Activated naive CD4-positive, alpha-beta T cell treated with anti-CD3 and anti-CD28 coated beads for 36 hours (primary cell): Measurements from ENCODE around the gene TSPAN14. TPM values are rescaled to one million over a fixed set of nuclear protein-coding genes. Genes with fewer than 3 reads are reported as not detected.
"Not testable (repeated sequence)": the region's sequence is repeated elsewhere in the genome, so short reads cannot be mapped to it uniquely, and the experiment has no call there.

Experiments
- CTCF ChIA-PET: fragments of 350-600 bp; sonication (Branson Sonifier 250); formaldehyde crosslinking; loops from one replicate; lab custom pipeline; 2021; ENCODE audit warnings: antibody characterized with exemption; lab: Charles Lee
- DNase-seq: peaks from one replicate; pipeline ENCODE4 v3.0.0-alpha.2; 2020
- H3K27ac Mint-ChIP-seq: one replicate; pipeline ENCODE4 v1.8.0; 2021; ENCODE audit warnings: mild to moderate bottlenecking, mixed read lengths
- H3K27me3 Mint-ChIP-seq: one replicate; pipeline ENCODE4 v1.8.0; 2021; ENCODE audit warnings: low read depth, mixed read lengths
- H3K36me3 Mint-ChIP-seq: one replicate; pipeline ENCODE4 v1.8.0; 2021; ENCODE audit warnings: low read depth, mixed read lengths
- H3K4me1 Mint-ChIP-seq: one replicate; pipeline ENCODE4 v1.8.0; 2021; ENCODE audit warnings: low read depth, mixed read lengths
- H3K4me3 Mint-ChIP-seq: one replicate; pipeline ENCODE4 v1.8.0; 2021; ENCODE audit warnings: mild to moderate bottlenecking, moderate library complexity, mixed read lengths
- H3K9me3 Mint-ChIP-seq: one replicate; pipeline ENCODE4 v1.8.0; 2021; ENCODE audit warnings: mixed read lengths
- intact Hi-C: fragments of 100-400 bp; cut with micrococcal nuclease; formaldehyde crosslinking; loops from one replicate; pipeline ENCODE4 v1.15.1; 2023
- total RNA-seq, 2 experiments: library from RNA; stranded (reverse); gene quantifications; one replicate each; pipeline ENCODE4 v1.2.3, GENCODE V29; 2021

Gene TSPAN14
- total RNA-seq, 2 experiments from 2014 or later = 33.5 to 35.5 TPM

- H3K27me3 Mint-ChIP-seq = no peaks in the 10 kb centered on the region
Observed at GRCh38 chr10:80474941-80475340, 20.8 kb downstream of the TSPAN14 start.

DNA sequence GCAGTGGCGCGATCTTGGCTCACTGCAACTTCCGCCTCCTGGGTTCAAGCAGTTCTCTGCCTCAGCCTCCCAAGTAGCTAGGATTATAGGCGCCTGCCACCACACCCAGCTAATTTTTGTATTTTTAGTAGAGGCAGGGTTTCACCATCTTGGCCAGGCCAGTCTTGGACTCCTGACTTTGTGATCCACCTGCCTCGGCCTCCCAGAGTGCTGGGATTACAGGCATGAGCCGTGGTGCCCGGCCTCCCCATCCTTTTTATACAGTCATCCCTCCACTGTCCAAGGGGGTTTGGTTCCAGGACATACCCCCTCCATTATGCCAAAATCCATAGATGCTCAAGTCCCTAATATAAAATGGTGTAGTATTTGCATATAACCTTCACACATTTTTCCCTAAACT lies 21.5 kb downstream of the TSPAN14 start:
- Mint-ChIP-seq H3K9me3 (peaks cover 11% of the 10 kb centered on the region), H3K27ac (peak overlapping the region; percentile 56), H3K4me1 (peaks cover 77% of the 10 kb centered on the region), H3K36me3 (peaks cover 35% of the 10 kb centered on the region)
- DNase-seq = peak; percentile 1
- intact Hi-C loops = loop anchor here (10.0 kb wide), 1 partner anchor 1141 kb away; no protein-coding TSS in a partner anchor
- not testable (repeated sequence) for H3K4me3 Mint-ChIP-seq, H3K27me3 Mint-ChIP-seq
- CTCF ChIA-PET = interaction anchor here (0.7 to 13.9 kb wide), 6 partner anchors 8 to 54 kb away, joined by 3 to 237 read pairs (median 4); no protein-coding TSS in a partner anchor

More at GRCh38 chr10:80474941-80475340, 20.8 kb downstream of the TSPAN14 start:
- H3K4me3 Mint-ChIP-seq = no peak overlapping the region
- CTCF ChIA-PET = interaction anchor here (0.7 to 13.9 kb wide), 5 partner anchors 10 to 26 kb away, joined by 3 to 237 read pairs (median 5); no protein-coding TSS in a partner anchor
- peaks cover 8% of the 10 kb centered on the region for H3K9me3 Mint-ChIP-seq
- intact Hi-C loops = loop anchor here (10.0 kb wide), 1 partner anchor 1140 kb away; no protein-coding TSS in a partner anchor
- peaks cover 31% of the 10 kb centered on the region for H3K36me3 Mint-ChIP-seq
- peaks cover 78% of the 10 kb centered on the region for H3K4me1 Mint-ChIP-seq
- H3K27ac Mint-ChIP-seq = peak overlapping the region; percentile 98
- DNase-seq = no peak

- Mint-ChIP-seq H3K4me1 (peaks cover 76% of the 10 kb centered on the region), H3K36me3 (peaks cover 30% of the 10 kb centered on the region), H3K4me3 (no peak overlapping the region), H3K27ac (peak overlapping the region; percentile 88), H3K27me3 (no peaks in the 10 kb centered on the region), H3K9me3 (peaks cover 11% of the 10 kb centered on the region)
- intact Hi-C loops = loop anchor here (10.0 kb wide), 1 partner anchor 1142 kb away; no protein-coding TSS in a partner anchor
- no peak for DNase-seq
- CTCF ChIA-PET = interaction anchor here (1.1 to 1.5 kb wide), 3 partner anchors 8 to 21 kb away, joined by 3 to 5 read pairs (median 3); no protein-coding TSS in a partner anchor
Observed at GRCh38 chr10:80476685-80477084, 22.6 kb downstream of the TSPAN14 start.

DNA sequence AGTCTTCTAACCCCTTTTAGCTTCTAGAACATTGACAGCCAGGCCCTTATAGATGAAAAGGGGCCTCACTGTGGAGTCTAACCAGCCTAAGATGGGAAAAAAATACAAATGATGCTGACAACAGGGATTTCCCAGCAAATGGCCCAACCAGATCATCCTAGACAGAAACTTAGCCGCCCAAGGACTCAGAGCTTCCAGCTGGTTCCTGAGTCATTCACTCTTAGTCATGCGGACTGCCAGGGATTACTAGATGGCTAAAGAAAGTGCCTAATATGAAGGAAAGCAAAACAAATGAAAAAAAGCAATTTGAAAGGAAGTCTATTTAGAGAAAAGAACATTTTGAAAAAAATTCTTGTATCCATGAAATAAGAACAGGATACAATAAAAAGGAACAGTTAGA lies 23.7 kb downstream of the TSPAN14 start:
- Mint-ChIP-seq H3K27ac (peak overlapping the region; percentile 88), H3K4me1 (peaks cover 73% of the 10 kb centered on the region), H3K4me3 (no peak overlapping the region), H3K9me3 (peaks cover 11% of the 10 kb centered on the region), H3K27me3 (no peaks in the 10 kb centered on the region), H3K36me3 (peaks cover 30% of the 10 kb centered on the region)
- DNase-seq = peak; percentile 58
- CTCF ChIA-PET = interaction anchor here (0.9 to 1.8 kb wide), 5 partner anchors 9 to 34 kb away, joined by 3 to 5 read pairs (median 4); no protein-coding TSS in a partner anchor
- intact Hi-C loops = loop anchor here (10.0 kb wide), 1 partner anchor 1143 kb away; no protein-coding TSS in a partner anchor

GRCh38 chr10:80480373-80480772 lies 26.3 kb downstream of the TSPAN14 start:
- H3K27me3 Mint-ChIP-seq, H3K4me3 Mint-ChIP-seq, intact Hi-C loops, DNase-seq, CTCF ChIA-PET: not testable (repeated sequence)
- Mint-ChIP-seq H3K27ac (peak overlapping the region; percentile 63), H3K9me3 (peaks cover 11% of the 10 kb centered on the region), H3K36me3 (peaks cover 27% of the 10 kb centered on the region), H3K4me1 (peaks cover 74% of the 10 kb centered on the region)

DNA sequence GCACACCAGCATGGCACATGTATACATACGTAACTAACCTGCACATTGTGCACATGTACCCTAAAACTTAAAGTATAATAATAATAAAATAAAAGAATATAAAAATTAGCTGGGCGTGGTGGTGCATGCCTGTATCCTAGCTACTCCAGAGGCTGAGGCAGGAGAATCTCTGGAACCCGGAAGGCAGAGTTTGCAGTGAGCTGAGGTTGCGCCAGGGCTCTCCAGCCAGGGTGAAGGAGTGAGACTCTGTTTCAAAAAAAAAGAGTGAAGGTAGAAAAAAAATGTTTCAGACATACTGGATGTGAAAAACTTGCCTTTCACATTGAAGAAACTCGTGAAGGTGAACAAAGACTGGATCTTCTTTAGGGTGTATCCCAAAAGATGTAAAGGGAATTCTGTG lies 26.7 kb downstream of the TSPAN14 start:
- H3K27me3 Mint-ChIP-seq = no peaks in the 10 kb centered on the region
- peaks cover 11% of the 10 kb centered on the region for H3K9me3 Mint-ChIP-seq
- intact Hi-C loops = no loop called here
- no peak overlapping the region for H3K4me3 Mint-ChIP-seq
- peak overlapping the region; percentile 67 for H3K27ac Mint-ChIP-seq
- no peak for DNase-seq
- H3K4me1 Mint-ChIP-seq = peaks cover 77% of the 10 kb centered on the region
- H3K36me3 Mint-ChIP-seq = peaks cover 27% of the 10 kb centered on the region
- CTCF ChIA-PET = interaction anchor here (1.4 kb wide), 1 partner anchor 73 kb away, joined by 3 read pairs; the partner anchor contains the start of gene PRXL2A

DNA sequence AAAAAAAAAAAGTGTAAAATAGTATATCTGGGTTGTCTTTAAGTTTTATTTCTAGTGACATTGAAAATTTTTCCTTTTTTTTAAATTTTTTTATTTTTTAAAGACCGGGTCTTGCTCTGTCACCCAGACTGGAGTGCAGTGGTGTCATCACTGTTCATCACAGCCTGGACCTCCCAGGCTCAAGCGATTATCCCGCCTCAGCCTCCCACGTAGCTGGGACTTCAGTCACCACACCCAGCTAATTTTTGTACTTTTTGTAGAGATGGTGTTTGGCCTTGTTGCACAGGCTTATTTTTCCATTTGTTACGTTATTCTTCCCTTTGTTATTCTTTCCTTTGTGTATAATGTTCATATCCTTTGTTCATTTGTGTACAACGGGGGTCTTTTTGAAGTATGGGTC lies 30.1 kb downstream of the TSPAN14 start:
- no peaks in the 10 kb centered on the region for H3K27me3 Mint-ChIP-seq
- intact Hi-C loops = no loop called here
- peak overlapping the region; percentile 13 for H3K4me3 Mint-ChIP-seq
- DNase-seq = no peak
- CTCF ChIA-PET = interaction anchor here (0.5 to 11.2 kb wide), 7 partner anchors 9 to 25 kb away, joined by 3 to 165 read pairs (median 4); no protein-coding TSS in a partner anchor
- peak overlapping the region; percentile 91 for H3K27ac Mint-ChIP-seq
- peaks cover 9% of the 10 kb centered on the region for H3K36me3 Mint-ChIP-seq
- peaks cover 87% of the 10 kb centered on the region for H3K4me1 Mint-ChIP-seq
- peaks cover 5% of the 10 kb centered on the region for H3K9me3 Mint-ChIP-seq

GRCh38 chr10:80484676-80485075 lies 30.6 kb downstream of the TSPAN14 start:
- Mint-ChIP-seq H3K9me3 (peaks cover 3% of the 10 kb centered on the region), H3K36me3 (peaks cover 12% of the 10 kb centered on the region), H3K4me3 (no peak overlapping the region), H3K27me3 (no peaks in the 10 kb centered on the region), H3K4me1 (peaks cover 91% of the 10 kb centered on the region), H3K27ac (peak overlapping the region; percentile 86)
- DNase-seq = no peak
- intact Hi-C loops = loop anchor here (1.0 kb wide), 4 partner anchors 9 to 25 kb away; no protein-coding TSS in a partner anchor
- CTCF ChIA-PET = interaction anchor here (1.1 to 11.2 kb wide), 8 partner anchors 9 to 25 kb away, joined by 3 to 165 read pairs (median 4); no protein-coding TSS in a partner anchor

- H3K4me3 Mint-ChIP-seq = peak overlapping the region; percentile 36
- intact Hi-C loops = loop anchor here (1.0 kb wide), 4 partner anchors 8 to 26 kb away; no protein-coding TSS in a partner anchor
- peak overlapping the region; percentile 86 for H3K27ac Mint-ChIP-seq
- peaks cover 95% of the 10 kb centered on the region for H3K4me1 Mint-ChIP-seq
- no peak for DNase-seq
- H3K27me3 Mint-ChIP-seq = no peaks in the 10 kb centered on the region
- CTCF ChIA-PET = interaction anchor here (1.1 to 11.2 kb wide), 6 partner anchors 8 to 22 kb away, joined by 3 to 165 read pairs (median 6); no protein-coding TSS in a partner anchor
- H3K9me3 Mint-ChIP-seq = peaks cover 1% of the 10 kb centered on the region
- H3K36me3 Mint-ChIP-seq = peaks cover 14% of the 10 kb centered on the region
Observed at GRCh38 chr10:80485076-80485945, 31.2 kb downstream of the TSPAN14 start.

- no peaks in the 10 kb centered on the region for H3K27me3 Mint-ChIP-seq
- CTCF ChIA-PET = interaction anchor here (0.6 to 11.2 kb wide), 10 partner anchors 8 to 108 kb away, joined by 3 to 165 read pairs (median 5); no protein-coding TSS in a partner anchor
- H3K4me1 Mint-ChIP-seq = peaks cover 96% of the 10 kb centered on the region
- peak; percentile 68 for DNase-seq
- H3K27ac Mint-ChIP-seq = peak overlapping the region; percentile 86
- H3K9me3 Mint-ChIP-seq = no peaks in the 10 kb centered on the region
- peak overlapping the region; percentile 36 for H3K4me3 Mint-ChIP-seq
- intact Hi-C loops = loop anchor here (1.0 kb wide), 4 partner anchors 7 to 27 kb away; no protein-coding TSS in a partner anchor
- peaks cover 16% of the 10 kb centered on the region for H3K36me3 Mint-ChIP-seq
Observed at GRCh38 chr10:80485946-80486764, 32.0 kb downstream of the TSPAN14 start.

GRCh38 chr10:80486785-80487420 lies 32.8 kb downstream of the TSPAN14 start:
- no peak for DNase-seq
- Mint-ChIP-seq H3K27me3 (no peaks in the 10 kb centered on the region), H3K9me3 (no peaks in the 10 kb centered on the region), H3K27ac (peak overlapping the region; percentile 86), H3K4me1 (peaks cover 96% of the 10 kb centered on the region), H3K36me3 (peaks cover 20% of the 10 kb centered on the region), H3K4me3 (no peak overlapping the region)
- CTCF ChIA-PET = interaction anchor here (0.6 to 11.2 kb wide), 11 partner anchors 12 to 369 kb away, joined by 3 to 165 read pairs (median 5); no protein-coding TSS in a partner anchor
- intact Hi-C loops = loop anchor here (1.0 kb wide), 1 partner anchor 10 kb away; no protein-coding TSS in a partner anchor
